MM.1S (cell line): ENCODE data around the gene LILRB5.

Source experiments
- CTCF ChIP-seq: fragments of 300-600 bp; sonication (generic); IDR thresholded peaks from 2 replicates; pipeline ENCODE4 v1.5.1; 2016; ENCODE audit warnings: antibody characterized with exemption, low read length, mixed read lengths
- EZH2 ChIP-seq: fragments of 300-600 bp; sonication (generic); optimal IDR thresholded peaks from 2 replicates; pipeline ENCODE3; 2017; ENCODE audit warnings: low read depth, mild to moderate bottlenecking, antibody characterized with exemption, low read length, mixed read lengths
- EZH2phosphoT487 ChIP-seq: fragments of 300-600 bp; sonication (generic); IDR thresholded peaks from 2 replicates; pipeline ENCODE4 v1.6.1; 2018; ENCODE audit warnings: antibody characterized with exemption, low read length

- TF ChIP-seq CTCF (no peak), EZH2 (no peak), EZH2phosphoT487 (no peak)
Observed at GRCh38 chr19:54254195-54254906, 2.7 kb downstream of the LILRB5 start.
